GM19043 (cell line): ENCODE data around the gene VAV2.
"Not testable (repeated sequence)": the region's sequence is repeated elsewhere in the genome, so short reads cannot be mapped to it uniquely, and the experiment has no call there.

Experiments
- ATAC-seq: cut with Tn5 transposase; IDR thresholded peaks from one replicate; pipeline ENCODE4 v1.9.1; 2021; ENCODE audit warnings: low read depth; ENCODE audit not compliant: unreplicated experiment

VAV2 gene

GRCh38 chr9:133896007-133896406, 96.1 kb downstream of the VAV2 start:
- ATAC-seq = not testable (repeated sequence)

- no peak for ATAC-seq
These were observed 96.8 kb downstream of the VAV2 start for GRCh38 chr9:133895335-133895734.

- ATAC-seq = no peak
These were observed 97.5 kb downstream of the VAV2 start for GRCh38 chr9:133894377-133895321.

GRCh38 chr9:133893191-133893994, 98.7 kb downstream of the VAV2 start:
- ATAC-seq = no peak

GRCh38 chr9:133892193-133892920, 99.8 kb downstream of the VAV2 start:
- ATAC-seq = no peak

- ATAC-seq = no peak
These were observed 100.4 kb downstream of the VAV2 start for GRCh38 chr9:133891741-133892140.

- ATAC-seq = no peak
These were observed 101.5 kb downstream of the VAV2 start for GRCh38 chr9:133890583-133890982.

- no peak for ATAC-seq
These were observed 102.4 kb downstream of the VAV2 start for GRCh38 chr9:133889584-133890301.

GRCh38 chr9:133888809-133889491, 103.2 kb downstream of the VAV2 start:
- ATAC-seq = no peak

- no peak for ATAC-seq
These were observed 103.9 kb downstream of the VAV2 start for GRCh38 chr9:133888048-133888808.

GRCh38 chr9:133887540-133888047, 104.5 kb downstream of the VAV2 start:
- no peak for ATAC-seq

GRCh38 chr9:133886563-133887501, 105.3 kb downstream of the VAV2 start:
- ATAC-seq = no peak

GRCh38 chr9:133884907-133885744, 107.0 kb downstream of the VAV2 start:
- no peak for ATAC-seq

GRCh38 chr9:133882849-133883755, 109.0 kb downstream of the VAV2 start:
- ATAC-seq = no peak

GRCh38 chr9:133881671-133882381, 110.3 kb downstream of the VAV2 start:
- ATAC-seq = no peak
